HEK293T (cell line): ENCODE data around the gene CTNNA3.

ENCODE experiments used
- BHLHE40 ChIP-seq: fragments of 450-650 bp; IDR thresholded peaks from 2 replicates; pipeline ENCODE4 v1.6.1; 2016; ENCODE audit warnings: mild to moderate bottlenecking, moderate library complexity, borderline replicate concordance
- ELF4 ChIP-seq: fragments of 450-650 bp; IDR thresholded peaks from 2 replicates; pipeline ENCODE4 v1.6.1; 2017; ENCODE audit warnings: antibody characterized with exemption
- FOXK2 ChIP-seq: fragments of 450-650 bp; IDR thresholded peaks from 2 replicates; pipeline ENCODE4 v1.6.1; 2016; ENCODE audit warnings: mild to moderate bottlenecking
- FOXM1 ChIP-seq: fragments of 450-650 bp; IDR thresholded peaks from 2 replicates; pipeline ENCODE4 v1.6.1; 2017; ENCODE audit warnings: mild to moderate bottlenecking, borderline replicate concordance
- SP1 ChIP-seq: fragments of 450-650 bp; IDR thresholded peaks from 2 replicates; pipeline ENCODE4 v1.6.1; 2017
- SUZ12 ChIP-seq: fragments of 450-650 bp; IDR thresholded peaks from 2 replicates; pipeline ENCODE4 v1.6.1; 2016; ENCODE audit warnings: mild to moderate bottlenecking
- TARDBP ChIP-seq: fragments of 450-650 bp; IDR thresholded peaks from 2 replicates; pipeline ENCODE4 v1.6.1; 2016

DNA sequence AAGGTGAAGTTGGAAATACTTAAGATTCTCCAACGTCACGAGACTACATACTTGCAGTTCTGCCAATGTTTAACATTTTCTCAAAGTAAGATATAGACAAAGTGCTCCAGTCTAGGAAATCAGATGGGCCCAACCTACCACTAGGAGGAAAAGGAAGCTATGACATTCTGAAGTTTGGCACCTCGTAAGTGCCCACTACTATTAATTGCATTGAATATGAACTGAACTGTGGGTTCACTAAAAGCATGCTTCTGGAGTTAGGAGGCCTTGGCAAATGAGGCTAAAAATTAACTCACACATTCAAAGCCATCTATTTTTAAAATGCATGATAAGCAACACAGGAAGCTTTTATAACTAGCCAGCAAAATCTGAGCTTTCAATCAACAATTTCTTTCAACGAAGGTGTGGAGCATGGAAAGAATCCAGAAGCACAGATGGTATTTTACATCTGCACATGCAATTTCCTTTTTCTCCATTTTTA lies 620.5 kb downstream of the CTNNA3 start:
- TF ChIP-seq ELF4 (no peak), BHLHE40 (no peak), TARDBP (no peak), FOXM1 (no peak), SP1 (no peak), FOXK2 (no peak), SUZ12 (no peak)
